Measurements from ENCODE around the gene FBXW4.
"Not testable (repeated sequence)": the region's sequence is repeated elsewhere in the genome, so short reads cannot be mapped to it uniquely, and the experiment has no call there.

The FBXW4 gene

DNA sequence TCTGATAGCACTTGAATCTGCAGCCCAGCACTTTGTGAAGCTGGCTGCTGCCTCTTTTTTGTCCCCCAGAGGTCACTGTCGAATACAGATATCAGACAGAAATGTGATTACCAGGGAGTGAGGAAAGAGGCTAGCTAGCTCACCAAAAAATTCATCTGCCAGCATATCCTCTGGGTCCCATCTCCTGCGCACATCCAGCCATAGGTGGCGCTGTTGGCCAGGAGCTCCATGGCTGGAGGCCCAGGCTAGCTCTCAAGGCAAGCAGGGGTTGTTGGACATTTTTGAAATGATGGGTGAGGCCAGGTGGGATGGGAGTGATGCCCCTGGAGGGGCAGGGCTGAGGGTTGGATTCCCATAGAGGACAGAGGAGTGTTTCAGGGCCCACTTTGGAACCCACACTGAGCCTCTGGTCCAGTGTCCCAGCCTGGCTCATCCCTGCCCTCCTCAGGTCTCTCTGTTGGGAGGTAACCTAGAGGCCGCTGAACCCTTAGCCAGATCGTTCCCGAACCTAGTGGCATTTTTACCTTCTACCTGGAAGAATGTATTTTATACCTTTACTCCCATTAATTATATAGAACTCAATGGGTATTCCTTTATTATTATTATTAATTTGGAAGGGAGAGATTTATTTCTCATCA, 92.1 kb downstream of the FBXW4 start:
- no peak for DNase-seq (ENCODE audit: low read depth, low spot score)
- H3K4me3 ChIP-seq = no peak overlapping the region
- H3K27ac ChIP-seq = no peak overlapping the region
- no peak overlapping the region for H3K9ac ChIP-seq (ENCODE audit: insufficient read length)
- no peak for TF ChIP-seq POLR2AphosphoS5 (IDR thresholded peaks at IDR 0.05; ENCODE audit: borderline replicate concordance, low read depth, low read length)
- no peak for TF ChIP-seq FOXP2 (optimal IDR thresholded peaks at IDR 0.05; ENCODE audit: control extremely low read depth, extremely low read length, insufficient read depth)
- no peaks in the 10 kb centered on the region for H3K36me3 ChIP-seq (ENCODE audit: insufficient read depth, low read length)
- H3K9me3 ChIP-seq (ENCODE audit: low read depth, low read length) = no peaks in the 10 kb centered on the region

DNA sequence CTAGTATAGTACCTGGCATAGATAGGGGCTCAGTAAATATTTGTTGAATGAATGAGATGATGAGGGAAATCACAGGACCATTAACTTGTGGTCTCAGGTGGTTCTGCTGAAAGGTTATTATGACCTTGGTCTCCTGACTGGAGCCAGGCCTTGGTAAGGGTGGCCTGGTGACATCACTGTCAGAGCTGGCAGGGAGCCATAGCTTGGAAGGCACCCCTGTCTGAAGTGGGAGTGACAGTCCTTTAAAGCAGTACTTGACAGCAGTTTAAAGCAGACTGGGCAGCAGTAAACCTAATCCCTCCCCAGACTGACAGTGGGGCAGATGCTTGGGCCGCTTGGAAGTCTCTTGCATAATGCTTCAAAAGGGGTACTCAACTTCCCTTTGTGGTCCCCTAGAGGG, 93.4 kb downstream of the FBXW4 start:
- Histone ChIP-seq H3K9ac (ENCODE audit: insufficient read length) (no peak overlapping the region), H3K27ac (no peak overlapping the region), H3K9me3 (ENCODE audit: low read depth, low read length) (no peaks in the 10 kb centered on the region), H3K36me3 (ENCODE audit: insufficient read depth, low read length) (no peaks in the 10 kb centered on the region), H3K4me3 (no peak overlapping the region)
- DNase-seq (ENCODE audit: low read depth, low spot score) = no peak
- TF ChIP-seq POLR2AphosphoS5 (IDR thresholded peaks at IDR 0.05; ENCODE audit: borderline replicate concordance, low read depth, low read length) = no peak
- TF ChIP-seq EZH2 (IDR thresholded peaks at IDR 0.05) = no peak
- no peak for TF ChIP-seq FOXP2 (optimal IDR thresholded peaks at IDR 0.05; ENCODE audit: control extremely low read depth, extremely low read length, insufficient read depth)

DNA sequence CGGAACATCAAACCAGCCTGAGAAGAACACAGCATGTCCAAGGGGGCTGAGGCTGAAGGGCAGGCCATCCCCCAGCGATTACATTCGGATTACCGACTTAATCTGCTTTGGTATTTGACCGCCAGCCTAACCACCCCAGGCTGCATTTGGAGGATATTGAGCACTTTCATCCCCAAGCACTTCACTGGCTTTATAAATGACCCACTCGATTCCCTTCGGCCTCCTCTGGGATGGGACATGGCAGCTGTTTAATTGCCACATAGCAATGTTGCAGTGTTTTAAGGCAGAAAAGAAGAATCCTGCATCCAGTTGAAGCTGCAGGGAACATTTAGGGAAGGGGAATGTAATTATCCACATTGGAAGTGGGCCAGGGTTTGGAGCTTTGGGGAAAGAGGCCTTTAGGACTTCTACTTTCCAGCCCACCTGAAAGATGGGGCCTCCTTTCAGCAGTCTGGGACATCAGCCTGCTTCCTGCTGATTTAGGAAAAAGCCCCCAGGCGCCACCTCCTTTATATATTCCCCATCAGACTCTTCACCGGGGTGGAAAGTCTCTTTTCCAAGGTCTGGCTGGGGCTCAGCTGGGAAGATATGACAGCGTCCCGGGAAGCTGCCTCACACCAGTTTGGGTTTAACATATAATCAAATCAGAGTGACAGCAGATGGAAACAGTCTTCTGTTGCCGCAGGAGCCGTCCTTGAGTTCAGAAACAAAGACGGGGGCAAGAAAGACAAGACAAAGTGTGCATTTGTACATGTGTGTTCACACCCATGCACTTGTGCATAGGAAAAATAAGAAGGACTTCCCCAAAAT, 97.7 kb downstream of the FBXW4 start:
- Histone ChIP-seq H3K27ac (no peak overlapping the region), H3K9ac (ENCODE audit: insufficient read length) (no peak overlapping the region), H3K36me3 (ENCODE audit: insufficient read depth, low read length) (no peaks in the 10 kb centered on the region), H3K4me3 (no peak overlapping the region), H3K9me3 (ENCODE audit: low read depth, low read length) (no peaks in the 10 kb centered on the region)
- no peak for TF ChIP-seq FOXP2 (optimal IDR thresholded peaks at IDR 0.05; ENCODE audit: control extremely low read depth, extremely low read length, insufficient read depth)
- no peak for TF ChIP-seq POLR2AphosphoS5 (IDR thresholded peaks at IDR 0.05; ENCODE audit: borderline replicate concordance, low read depth, low read length)
- TF ChIP-seq EZH2 (IDR thresholded peaks at IDR 0.05) = no peak
- no peak for DNase-seq (ENCODE audit: low read depth, low spot score)

DNA sequence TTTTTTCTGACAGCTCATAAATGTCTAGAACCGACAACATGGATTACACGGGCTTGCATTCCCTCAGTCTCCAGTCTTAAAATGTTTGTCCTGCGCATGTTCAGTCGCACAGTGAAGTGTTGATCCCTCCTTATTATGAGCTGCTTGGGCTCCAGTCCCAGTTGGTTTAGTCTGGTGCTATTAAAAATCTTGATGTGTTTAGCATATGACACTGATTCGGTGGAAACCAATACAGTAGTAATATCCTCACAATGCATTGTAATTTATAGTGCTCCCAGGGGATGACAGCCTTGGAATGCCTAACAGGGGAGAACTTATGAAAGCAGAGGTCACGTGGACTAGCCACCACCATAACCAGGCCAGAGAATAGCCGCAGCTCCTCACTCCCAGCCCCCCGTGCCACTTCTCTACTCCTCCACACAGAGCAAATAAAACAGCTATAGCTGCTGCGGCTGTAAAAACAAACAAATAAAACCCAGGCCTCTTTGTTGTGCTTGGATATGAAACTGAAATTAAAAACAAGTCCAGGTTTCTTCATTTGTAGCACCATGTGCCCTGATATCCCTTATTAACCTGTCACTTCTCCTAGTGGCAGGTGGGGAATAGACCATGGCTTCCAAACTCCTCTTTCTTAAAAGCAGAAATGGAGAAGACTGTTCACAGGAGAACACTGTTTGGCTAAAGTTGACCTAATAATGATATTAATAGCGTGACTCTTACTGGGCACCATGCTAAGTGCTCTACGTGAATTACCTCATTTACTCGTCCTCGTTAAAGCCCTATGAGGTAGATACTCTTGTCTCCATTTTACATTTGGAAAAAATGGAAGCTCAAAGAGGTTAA, 99.2 kb downstream of the FBXW4 start:
- no peak overlapping the region for H3K27ac ChIP-seq
- no peak overlapping the region for H3K9ac ChIP-seq (ENCODE audit: insufficient read length)

DNA sequence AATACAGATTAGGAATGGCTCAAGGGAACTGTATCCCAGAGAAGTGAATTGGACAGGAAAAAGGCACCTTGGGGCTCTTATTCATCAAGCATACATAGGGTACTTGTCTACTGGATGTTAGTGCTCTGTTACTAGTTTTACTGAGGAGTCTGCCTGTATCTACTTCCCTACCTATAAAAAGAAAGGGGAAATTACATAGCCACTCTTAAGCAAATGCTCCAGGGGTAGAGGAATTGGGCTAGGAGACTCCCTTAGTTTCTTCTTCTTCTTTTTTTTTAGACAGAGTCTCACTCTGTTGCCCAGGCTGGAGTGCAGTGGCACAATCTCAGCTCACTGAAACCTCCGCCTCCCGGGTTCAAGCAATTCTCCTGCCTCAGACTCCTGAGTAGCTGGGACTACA, 101.6 kb downstream of the FBXW4 start:
- H3K9me3 ChIP-seq (ENCODE audit: low read depth, low read length); H3K9ac ChIP-seq (ENCODE audit: insufficient read length); H3K4me3 ChIP-seq; H3K36me3 ChIP-seq (ENCODE audit: insufficient read depth, low read length); H3K27ac ChIP-seq; DNase-seq (ENCODE audit: low read depth, low spot score): not testable (repeated sequence)

More for the DNA sequence above, 99.2 kb downstream of the FBXW4 start:
- no peaks in the 10 kb centered on the region for H3K9me3 ChIP-seq (ENCODE audit: low read depth, low read length)
- TF ChIP-seq FOXP2 (optimal IDR thresholded peaks at IDR 0.05; ENCODE audit: control extremely low read depth, extremely low read length, insufficient read depth) (no peak), POLR2AphosphoS5 (IDR thresholded peaks at IDR 0.05; ENCODE audit: borderline replicate concordance, low read depth, low read length) (no peak)
- no peak overlapping the region for H3K4me3 ChIP-seq
- DNase-seq (ENCODE audit: low read depth, low spot score) = no peak
- no peaks in the 10 kb centered on the region for H3K36me3 ChIP-seq (ENCODE audit: insufficient read depth, low read length)

DNA sequence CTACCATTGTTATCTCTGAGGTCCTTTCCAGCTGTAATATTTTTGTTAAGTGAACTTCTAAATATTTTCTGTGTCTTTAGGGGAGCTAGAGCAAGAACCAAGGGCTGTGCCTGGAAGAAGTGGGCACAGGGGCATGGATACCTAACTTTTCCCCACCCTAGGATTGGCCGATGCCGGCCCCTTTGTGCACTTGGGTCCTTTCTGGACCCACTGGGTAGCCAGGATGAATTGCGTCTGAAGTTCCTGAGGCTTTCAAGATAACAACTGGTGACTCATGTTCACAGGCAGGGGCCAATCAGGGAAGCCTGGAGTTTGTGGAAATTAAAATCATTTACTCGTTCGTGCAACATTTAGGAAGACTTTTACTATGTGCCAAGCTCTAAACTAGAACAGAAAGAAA, 106.1 kb downstream of the FBXW4 start:
- no peak overlapping the region for H3K9ac ChIP-seq (ENCODE audit: insufficient read length)
- H3K27ac ChIP-seq = no peak overlapping the region

DNA sequence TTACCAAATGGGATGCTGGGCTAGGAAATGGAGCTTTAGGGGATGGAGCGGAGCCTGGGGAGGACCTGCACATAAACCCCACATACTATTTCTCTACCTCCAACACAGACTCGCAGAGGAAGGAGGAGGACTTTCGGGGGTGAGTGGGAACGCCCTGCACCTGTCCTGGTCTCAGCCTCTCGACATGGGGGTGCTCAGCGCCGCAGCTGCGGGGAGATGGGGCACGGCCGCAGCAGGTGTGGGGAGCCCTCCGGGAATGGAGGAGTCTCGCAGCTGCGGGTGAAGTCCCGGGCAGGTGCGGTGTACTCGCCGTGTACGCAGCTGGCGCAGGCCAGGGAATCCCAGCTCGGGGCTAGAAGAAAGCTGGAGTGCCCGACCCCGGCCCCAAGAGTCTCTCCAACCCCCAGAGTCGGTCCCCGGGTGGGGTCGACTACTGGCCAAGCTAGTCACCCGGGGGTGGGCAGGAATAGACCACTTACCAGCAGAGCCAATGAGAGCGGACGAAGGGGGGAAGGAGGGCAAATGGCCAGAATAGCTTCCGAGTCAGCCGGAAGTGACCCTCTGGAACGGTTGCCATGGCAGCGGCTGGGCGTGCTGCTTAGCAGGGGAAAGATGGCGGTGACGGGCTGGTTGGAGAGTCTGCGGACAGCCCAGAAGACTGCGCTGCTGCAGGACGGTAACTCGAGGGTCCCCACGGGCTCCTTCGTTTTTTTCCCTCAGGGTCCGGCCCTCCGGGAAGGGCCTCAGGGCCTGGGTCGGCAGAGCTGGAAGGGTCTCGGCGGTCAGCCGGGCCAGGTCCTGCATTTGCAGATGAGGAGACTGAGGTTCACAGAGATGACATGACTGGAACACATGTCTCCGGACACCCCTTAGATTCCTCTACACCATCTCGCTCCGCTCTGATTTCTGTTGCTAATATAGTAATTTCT, 107.0 kb downstream of the FBXW4 start, which contains the start of the genes DPCD and POLL:
TSS of gene DPCD (plus strand) at position 597 of the 929 bp plus-strand sequence. CDS start at position 613, 16 bp downstream.
TSS of gene POLL (minus strand) at position 533 of the 929 bp plus-strand sequence. CDS start 897 bp downstream, outside the sequence.
- no peaks in the 10 kb centered on the region for H3K36me3 ChIP-seq (ENCODE audit: insufficient read depth, low read length)
- TF ChIP-seq FOXP2 (optimal IDR thresholded peaks at IDR 0.05; ENCODE audit: control extremely low read depth, extremely low read length, insufficient read depth) = no peak
- peak; percentile 57; the same call in 1 of the 2 replicates for TF ChIP-seq POLR2AphosphoS5 (IDR thresholded peaks at IDR 0.05; ENCODE audit: borderline replicate concordance, low read depth, low read length)
- DNase-seq (ENCODE audit: low read depth, low spot score) = no peak
- no peak within 1 kb of the TSS for H3K27ac ChIP-seq
- H3K9me3 ChIP-seq (ENCODE audit: low read depth, low read length) = no peaks in the 10 kb centered on the region
- peak within 1 kb of the TSS; percentile 82 for H3K9ac ChIP-seq (ENCODE audit: insufficient read length)
- peak within 1 kb of the TSS; percentile 85 for H3K4me3 ChIP-seq

More for the DNA sequence above, 106.1 kb downstream of the FBXW4 start:
- H3K4me3 ChIP-seq = peak overlapping the region; percentile 85
- no peak for TF ChIP-seq EZH2 (IDR thresholded peaks at IDR 0.05)
- TF ChIP-seq FOXP2 (optimal IDR thresholded peaks at IDR 0.05; ENCODE audit: control extremely low read depth, extremely low read length, insufficient read depth) = no peak
- DNase-seq (ENCODE audit: low read depth, low spot score) = no peak
- no peaks in the 10 kb centered on the region for H3K36me3 ChIP-seq (ENCODE audit: insufficient read depth, low read length)
- no peaks in the 10 kb centered on the region for H3K9me3 ChIP-seq (ENCODE audit: low read depth, low read length)
